Erythroblast (primary cell): ENCODE data around the gene KRT77.
"Not testable (repeated sequence)": the region's sequence is repeated elsewhere in the genome, so short reads cannot be mapped to it uniquely, and the experiment has no call there.

Experiments
- DNase-seq, 2 experiments: peaks; one replicate each; lab custom pipeline; 2025; lab: John Stamatoyannopoulos, UW
- GATA1 ChIP-seq: IDR thresholded peaks from 2 replicates; pipeline ENCODE4 v1.6.1; 2011; ENCODE audit warnings: low read depth, mild to moderate bottlenecking, control low read depth, low read length, moderate library complexity
- POLR2A ChIP-seq: IDR thresholded peaks from 2 replicates; pipeline ENCODE4 v1.6.1; 2011; ENCODE audit warnings: mild to moderate bottlenecking, low read length

KRT77 gene

DNA sequence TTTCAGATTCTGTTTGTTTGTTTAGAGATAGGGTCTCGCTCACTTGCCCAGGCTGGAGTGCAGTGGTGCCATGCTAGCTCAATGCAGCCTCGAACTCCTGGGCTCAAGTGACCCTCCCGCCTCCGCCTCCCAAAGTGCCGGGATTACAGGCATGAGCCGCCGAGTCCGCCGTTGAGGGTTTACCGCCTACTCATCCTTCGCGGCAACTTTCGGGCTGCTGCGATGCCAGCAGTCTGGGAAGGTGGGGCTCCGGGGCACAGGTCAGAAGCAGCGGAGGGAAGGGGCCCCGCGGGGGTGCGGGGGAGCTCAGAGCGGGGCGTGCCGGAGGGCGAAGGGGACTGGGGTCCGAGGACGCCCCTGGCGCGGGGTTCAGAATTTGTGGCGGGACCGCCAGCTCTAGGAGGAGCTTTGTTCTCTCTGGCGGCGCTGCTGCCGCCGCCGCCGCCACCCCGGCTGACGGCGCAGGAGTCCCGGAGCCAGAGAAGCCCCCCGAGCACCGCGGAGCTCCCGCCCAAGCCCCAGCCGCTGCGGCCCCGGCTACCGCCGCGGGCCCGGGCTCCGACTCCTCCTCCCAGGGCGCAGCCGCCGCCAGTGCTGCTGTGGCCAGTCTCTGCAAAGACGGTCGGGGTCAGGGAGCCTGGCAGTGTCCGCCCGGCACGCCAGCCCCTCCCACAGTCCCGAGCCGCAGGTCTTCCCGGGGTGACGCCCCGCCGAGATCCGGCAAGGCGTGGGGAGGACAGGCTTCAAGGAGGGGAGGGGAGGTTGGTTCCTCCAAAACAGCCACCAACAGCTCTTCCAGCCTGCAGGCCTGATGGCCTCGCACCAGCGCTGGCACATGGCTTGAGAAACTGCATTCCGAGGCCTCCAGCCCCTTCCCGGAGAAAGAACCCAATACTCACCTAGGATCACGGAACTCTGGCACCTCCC lies 10.9 kb upstream of the KRT77 start:
- TF ChIP-seq GATA1 (no peak), POLR2A (no peak)
- peak; percentile 27 to 47 for DNase-seq

DNA sequence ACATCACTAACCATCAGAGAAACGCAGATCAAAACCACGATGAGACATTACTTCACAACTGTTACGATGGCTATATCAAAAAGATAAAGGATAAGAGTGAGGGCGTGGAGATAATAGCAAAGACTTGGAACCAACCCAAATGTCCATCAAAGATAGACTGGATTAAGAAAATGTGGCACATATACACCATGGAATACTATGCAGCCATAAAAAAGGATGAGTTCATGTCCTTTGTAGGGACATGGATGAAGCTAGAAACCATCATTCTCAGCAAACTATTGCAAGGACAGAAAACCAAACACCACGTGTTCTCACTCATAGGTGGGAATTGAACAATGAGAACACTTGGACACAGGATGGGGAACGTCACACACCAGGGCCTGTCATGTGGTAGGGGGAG lies 8.8 kb upstream of the KRT77 start:
- DNase-seq = not testable (repeated sequence)

DNA sequence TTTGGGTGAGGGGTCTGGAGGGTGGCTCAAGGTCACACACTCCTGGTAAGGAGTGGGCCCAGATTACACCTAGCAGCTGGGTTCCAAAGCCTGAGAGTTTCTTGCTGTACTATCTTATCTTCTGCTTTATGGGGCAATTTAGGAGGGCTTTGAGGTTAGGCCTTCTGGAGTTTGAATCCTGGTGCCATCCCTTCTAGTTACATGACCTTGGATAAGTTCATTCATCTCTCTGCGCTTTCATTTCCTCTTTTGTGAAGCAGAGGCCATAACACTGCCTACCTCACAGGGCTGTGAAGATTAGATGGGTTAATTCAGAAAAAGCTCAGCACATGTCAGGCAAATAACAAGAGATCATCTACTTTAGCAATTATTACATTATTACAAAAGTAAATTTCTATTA lies 7.4 kb upstream of the KRT77 start:
- TF ChIP-seq POLR2A (no peak), GATA1 (no peak)
- DNase-seq = peak in 1 of 2 experiments; percentile 11

DNA sequence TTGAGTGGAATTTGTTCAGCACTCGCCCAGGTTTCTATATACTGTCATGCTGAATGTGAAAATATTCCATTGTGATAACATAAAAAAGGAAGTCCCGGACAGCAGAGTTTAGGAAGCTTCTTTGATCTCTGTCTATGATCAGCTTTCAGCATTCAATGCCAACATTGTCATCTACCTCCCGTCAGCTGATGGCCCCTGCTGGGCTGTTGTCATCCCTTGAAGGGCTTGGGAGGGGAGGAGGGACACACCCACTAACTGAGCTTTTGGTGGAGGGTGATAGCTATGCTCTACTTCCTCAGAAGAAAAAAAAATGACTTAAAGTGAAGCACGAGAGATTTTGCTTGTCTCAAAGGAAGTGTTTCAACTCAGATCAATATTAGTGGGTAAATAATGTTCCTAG lies 4.7 kb upstream of the KRT77 start:
- no peak for TF ChIP-seq GATA1
- DNase-seq = peak; percentile 81 to 84

GRCh38 chr12:52704464-52704863 lies 1.1 kb upstream of the KRT77 start:
- TF ChIP-seq GATA1 (no peak), POLR2A (no peak)
- DNase-seq = no peak

- TF ChIP-seq POLR2A = no peak
- no peak for TF ChIP-seq GATA1
- peak; percentile 59 to 85 for DNase-seq
These were observed 554 bp upstream of the KRT77 start for GRCh38 chr12:52703878-52704277.

DNA sequence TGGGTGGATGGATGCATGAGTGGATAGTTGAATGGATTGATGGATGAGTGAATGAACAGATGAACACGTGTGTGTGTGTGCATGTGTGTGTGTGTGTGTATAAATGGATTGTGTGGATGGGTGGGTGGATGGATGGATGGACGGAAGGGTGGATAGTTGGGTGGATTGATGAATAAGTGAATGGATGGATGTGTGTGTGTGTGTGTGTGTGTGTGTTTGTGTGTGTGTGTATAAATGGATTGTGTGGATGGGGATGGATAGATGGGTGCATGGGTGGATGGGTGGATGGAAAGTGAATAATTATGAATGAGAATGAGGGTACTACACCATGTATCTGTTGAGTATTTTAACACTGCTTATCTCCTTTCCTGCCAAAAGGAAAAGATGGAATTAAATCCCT lies 986 bp downstream of the KRT77 start:
- DNase-seq = no peak
- TF ChIP-seq POLR2A (no peak), GATA1 (no peak)

- DNase-seq = no peak
- no peak for TF ChIP-seq POLR2A
- no peak for TF ChIP-seq GATA1
These were observed 2.0 kb downstream of the KRT77 start for GRCh38 chr12:52701281-52701680.

DNA sequence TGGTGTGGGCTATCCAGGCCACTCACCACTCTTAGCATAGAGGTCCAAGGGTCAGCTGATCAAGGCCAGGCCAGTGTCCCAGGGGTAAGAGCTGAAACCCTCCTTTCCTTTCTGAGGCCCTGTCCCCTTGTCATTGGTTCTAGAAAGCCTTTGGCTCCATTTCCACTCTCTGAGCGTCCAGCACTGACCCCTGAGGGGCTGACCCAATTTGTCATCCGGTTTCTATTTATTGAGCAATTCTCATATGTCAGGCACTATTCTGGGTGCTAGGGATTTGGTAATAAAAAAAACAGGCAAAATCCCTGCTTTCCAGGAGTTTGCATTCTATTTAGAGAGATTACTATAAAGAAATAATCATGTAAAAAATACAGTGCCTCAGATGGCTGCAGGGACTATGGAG lies 3.4 kb downstream of the KRT77 start:
- TF ChIP-seq GATA1 (no peak), POLR2A (no peak)
- DNase-seq = no peak

DNA sequence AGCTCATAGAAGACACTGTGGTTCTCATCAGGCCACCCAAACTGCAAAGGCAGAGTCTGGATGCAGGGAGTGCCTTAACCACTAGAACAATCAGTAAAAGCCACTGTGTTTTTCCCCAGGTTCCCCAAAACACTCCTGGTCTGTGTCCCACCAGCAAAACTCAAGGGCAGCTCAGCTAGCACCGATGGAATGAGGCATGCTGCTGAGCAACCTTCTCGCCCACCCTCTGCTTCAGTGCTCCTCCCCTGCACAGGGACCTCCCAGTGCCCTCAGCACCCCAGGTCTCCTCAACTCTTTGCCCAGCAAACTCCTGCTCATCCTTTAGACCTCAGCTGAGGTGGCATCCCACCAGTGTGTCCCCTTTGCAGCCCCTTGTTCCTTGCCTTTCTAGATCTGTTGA lies 4.0 kb downstream of the KRT77 start:
- TF ChIP-seq GATA1 (no peak), POLR2A (no peak)
- no peak for DNase-seq

DNA sequence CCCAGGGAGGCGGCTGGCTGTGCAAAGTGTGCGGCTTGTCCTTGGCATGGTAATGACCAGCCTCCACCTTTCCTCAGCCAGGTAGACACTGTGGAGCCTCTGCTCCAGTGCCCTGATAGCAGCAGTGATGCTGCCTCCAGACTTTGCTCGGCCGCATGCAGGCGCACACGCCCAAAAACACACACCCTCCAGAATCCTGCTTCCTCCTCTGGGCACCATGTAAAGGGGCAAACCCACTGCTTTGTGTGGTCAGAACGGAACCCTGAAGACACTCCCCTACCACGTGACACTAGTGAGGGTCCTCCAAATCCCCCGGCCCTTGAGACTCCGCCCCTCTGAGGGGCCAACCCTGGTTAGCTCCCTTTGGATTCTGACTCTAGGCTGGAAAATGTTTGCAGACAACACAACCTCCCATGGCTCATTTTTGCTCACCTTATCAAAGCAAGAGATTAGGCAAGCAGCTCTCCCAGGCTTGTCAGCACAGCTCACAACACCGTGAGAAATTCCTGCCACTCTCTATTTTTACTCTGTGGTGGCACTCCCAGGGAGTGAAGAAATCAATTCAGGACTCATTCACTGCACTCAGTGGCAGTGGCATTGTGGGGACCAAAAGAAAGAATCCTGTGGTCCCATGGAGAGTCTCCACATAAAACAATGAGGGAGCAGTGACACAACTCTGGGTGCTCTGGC lies 4.5 kb downstream of the KRT77 start:
- TF ChIP-seq POLR2A (no peak), GATA1 (no peak)
- DNase-seq = no peak

DNA sequence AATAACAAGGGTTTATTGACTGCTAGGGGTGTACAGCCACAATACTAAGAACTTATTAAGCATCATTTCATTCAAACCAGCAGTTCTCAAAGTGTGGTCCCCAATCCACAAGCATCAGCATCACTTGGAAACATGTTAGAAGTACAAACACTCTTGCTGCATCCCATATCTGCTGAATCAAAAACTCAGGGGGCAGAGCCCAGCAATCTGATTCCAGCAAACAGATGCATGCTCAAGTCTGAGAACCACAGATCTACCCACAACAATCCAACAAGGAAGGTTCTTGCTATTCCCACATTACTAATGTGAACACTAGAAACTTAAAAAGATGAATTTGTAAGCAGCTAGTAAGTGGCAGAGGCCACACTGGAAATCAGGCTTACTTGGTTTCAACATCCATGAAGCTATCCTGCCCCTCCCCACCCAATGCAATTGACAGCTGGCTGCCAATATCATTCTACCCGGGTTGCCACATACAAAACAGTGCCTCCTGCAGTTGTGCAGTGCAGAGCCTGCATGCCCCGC lies 6.2 kb downstream of the KRT77 start:
- peak in 1 of 2 experiments; percentile 22 for DNase-seq
- TF ChIP-seq POLR2A (no peak), GATA1 (no peak)

- no peak for DNase-seq
- no peak for TF ChIP-seq GATA1
- no peak for TF ChIP-seq POLR2A
These were observed 6.7 kb downstream of the KRT77 start for GRCh38 chr12:52696588-52696987.

DNA sequence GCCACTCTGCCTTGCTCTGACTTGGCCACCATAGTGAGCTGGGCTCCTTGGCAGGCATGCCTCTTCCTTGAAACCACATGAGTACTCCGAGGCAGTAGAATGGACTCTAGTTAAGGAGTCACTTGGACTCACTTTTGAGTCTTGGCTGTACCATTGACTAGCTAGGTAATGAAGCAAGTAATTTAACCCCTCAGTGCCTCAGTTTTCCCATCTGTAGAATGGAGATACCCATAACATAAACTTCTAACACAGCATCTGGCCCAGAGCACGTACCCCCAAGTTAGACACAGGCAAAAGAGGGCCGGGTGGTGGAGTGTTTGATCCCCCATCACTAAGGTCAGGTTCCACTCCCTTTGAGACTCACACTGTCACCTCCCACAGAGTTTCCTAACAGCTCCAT lies 8.3 kb downstream of the KRT77 start:
- TF ChIP-seq POLR2A (no peak), GATA1 (no peak)
- DNase-seq = no peak

DNA sequence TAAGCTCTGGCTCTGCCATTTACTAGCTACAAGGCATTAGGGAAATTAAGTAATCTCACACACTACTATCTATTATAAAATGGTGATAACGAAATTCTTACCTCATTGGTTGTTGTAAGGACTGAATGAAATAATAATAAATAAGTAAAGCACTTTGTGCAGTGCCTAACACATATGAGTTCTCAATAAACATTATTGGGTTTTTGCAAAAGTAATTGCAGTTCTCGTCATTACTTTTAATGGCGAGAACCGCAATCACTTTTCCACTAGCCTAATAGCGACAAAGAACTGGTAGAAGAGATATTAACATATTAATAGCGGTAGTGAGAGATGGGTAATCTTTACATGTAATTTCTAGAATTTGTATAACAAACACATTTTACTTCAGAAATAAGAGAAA lies 9.2 kb downstream of the KRT77 start:
- DNase-seq = no peak
- TF ChIP-seq POLR2A (no peak), GATA1 (no peak)
